IPS DF 6.9 (cell line): ENCODE measurements around the gene EFCAB12.

Experiments
- DNase-seq: peaks from one replicate; pipeline ENCODE4 v3.0.0-alpha.2; 2013; ENCODE audit warnings: low read depth, low spot score
- H3K27ac ChIP-seq: one replicate; pipeline ENCODE4 v1.5.1; 2013; ENCODE audit warnings: low read length, control low read depth
- H3K27me3 ChIP-seq: 2 replicates; pipeline ENCODE4 v1.6.1; 2013; ENCODE audit warnings: mild to moderate bottlenecking, low read length; ENCODE audit not compliant: control insufficient read depth, insufficient read depth
- H3K36me3 ChIP-seq: 2 replicates; pipeline ENCODE4 v1.6.1; 2013; ENCODE audit warnings: low read length; ENCODE audit not compliant: control insufficient read depth, insufficient read depth
- H3K4me1 ChIP-seq: 2 replicates; pipeline ENCODE4 v1.6.1; 2013; ENCODE audit warnings: low read length; ENCODE audit not compliant: control insufficient read depth, insufficient read depth
- H3K4me3 ChIP-seq: 2 replicates; pipeline ENCODE4 v1.5.1; 2013; ENCODE audit warnings: mild to moderate bottlenecking, low read length
- H3K9me3 ChIP-seq: 2 replicates; pipeline ENCODE4 v1.6.1; 2013; ENCODE audit warnings: low read length, inconsistent platforms; ENCODE audit not compliant: control insufficient read depth, insufficient read depth
- WGBS: extraction: QIAGEN DNeasy Blood & Tissue Kit; methylation state at CpG from one replicate; pipeline ENCODE4 v1.1.7; 2013; ENCODE audit warnings: mixed read lengths, missing lambda C conversion rate; ENCODE audit not compliant: insufficient read length, insufficient coverage; 5-methylcytosine and 5-hydroxymethylcytosine counted together

EFCAB12 gene

GRCh38 chr3:129445471-129445870, 17.0 kb upstream of the EFCAB12 start:
- Histone ChIP-seq H3K9me3 (no peaks in the 10 kb centered on the region), H3K27me3 (no peaks in the 10 kb centered on the region), H3K4me1 (peaks cover 5% of the 10 kb centered on the region; the same call in 1 of the 2 replicates), H3K4me3 (no peak overlapping the region), H3K36me3 (no peaks in the 10 kb centered on the region), H3K27ac (no peak overlapping the region)
- no peak for DNase-seq
- no CpG with 5 or more reads among the region's 3 CpGs for WGBS

DNA sequence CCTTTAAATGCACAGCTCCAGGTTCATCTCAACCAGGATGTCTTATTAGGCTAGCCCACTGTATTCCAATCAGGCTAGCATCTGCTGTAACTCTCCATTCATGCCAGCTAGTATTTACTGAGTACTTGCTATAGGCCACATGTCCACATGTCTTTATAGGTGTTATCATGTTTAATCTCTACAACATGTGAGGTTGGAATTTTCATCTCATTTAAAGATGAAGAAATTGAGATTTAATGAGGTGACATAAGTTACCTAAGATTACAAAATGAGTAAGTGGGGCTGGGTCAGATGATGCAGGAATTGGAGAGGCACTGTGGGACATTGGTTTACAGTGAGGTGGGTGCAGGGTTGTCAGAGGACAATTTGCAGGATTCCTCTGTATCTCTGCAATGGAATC, 14.5 kb upstream of the EFCAB12 start:
- H3K4me1 ChIP-seq = peaks cover 3% of the 10 kb centered on the region; the same call in 1 of the 2 replicates
- H3K27me3 ChIP-seq = no peaks in the 10 kb centered on the region
- H3K9me3 ChIP-seq = no peaks in the 10 kb centered on the region
- no peaks in the 10 kb centered on the region for H3K36me3 ChIP-seq
- H3K27ac ChIP-seq = no peak overlapping the region
- no peak for DNase-seq
- no peak overlapping the region for H3K4me3 ChIP-seq

GRCh38 chr3:129442486-129442885, 14.1 kb upstream of the EFCAB12 start:
- Histone ChIP-seq H3K27ac (no peak overlapping the region), H3K4me1 (peaks cover 3% of the 10 kb centered on the region; the same call in 1 of the 2 replicates), H3K4me3 (no peak overlapping the region), H3K36me3 (peaks cover 2% of the 10 kb centered on the region; the same call in 1 of the 2 replicates), H3K9me3 (no peaks in the 10 kb centered on the region), H3K27me3 (no peaks in the 10 kb centered on the region)
- no peak for DNase-seq
- no CpG with 5 or more reads among the region's 2 CpGs for WGBS

- Histone ChIP-seq H3K9me3 (no peaks in the 10 kb centered on the region), H3K27me3 (no peaks in the 10 kb centered on the region), H3K4me1 (peaks cover 2% of the 10 kb centered on the region; the same call in 1 of the 2 replicates), H3K27ac (no peak overlapping the region), H3K36me3 (peaks cover 2% of the 10 kb centered on the region; the same call in 1 of the 2 replicates), H3K4me3 (no peak overlapping the region)
- DNase-seq = no peak
- no CpG with 5 or more reads among the region's 4 CpGs for WGBS
These were observed 13.3 kb upstream of the EFCAB12 start for GRCh38 chr3:129441782-129442181.

DNA sequence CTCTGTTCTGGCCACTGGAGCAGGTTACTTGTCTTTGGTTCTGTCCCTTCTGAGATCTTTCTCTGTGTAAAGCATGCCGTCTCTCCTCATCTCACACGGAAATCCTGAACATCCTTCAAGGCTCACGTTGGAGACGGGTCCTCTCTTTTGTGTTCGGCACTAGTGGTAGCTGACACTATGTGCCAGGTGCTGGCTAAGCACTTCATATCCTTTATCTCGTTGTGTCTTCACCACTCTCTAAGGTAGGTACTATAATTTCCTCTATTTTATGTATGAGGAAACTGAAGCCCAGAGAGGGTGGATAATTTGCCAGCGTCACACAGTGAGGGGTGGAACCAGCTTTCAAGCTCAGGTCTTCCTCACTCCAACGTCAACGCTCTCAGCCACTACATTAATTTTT, 12.8 kb upstream of the EFCAB12 start:
- Histone ChIP-seq H3K9me3 (no peaks in the 10 kb centered on the region), H3K36me3 (peaks cover 4% of the 10 kb centered on the region; the same call in 1 of the 2 replicates), H3K4me3 (no peak overlapping the region), H3K27me3 (no peaks in the 10 kb centered on the region), H3K4me1 (peaks cover 2% of the 10 kb centered on the region; the same call in 1 of the 2 replicates), H3K27ac (no peak overlapping the region)
- no peak for DNase-seq
- no CpG with 5 or more reads among the region's 9 CpGs for WGBS

DNA sequence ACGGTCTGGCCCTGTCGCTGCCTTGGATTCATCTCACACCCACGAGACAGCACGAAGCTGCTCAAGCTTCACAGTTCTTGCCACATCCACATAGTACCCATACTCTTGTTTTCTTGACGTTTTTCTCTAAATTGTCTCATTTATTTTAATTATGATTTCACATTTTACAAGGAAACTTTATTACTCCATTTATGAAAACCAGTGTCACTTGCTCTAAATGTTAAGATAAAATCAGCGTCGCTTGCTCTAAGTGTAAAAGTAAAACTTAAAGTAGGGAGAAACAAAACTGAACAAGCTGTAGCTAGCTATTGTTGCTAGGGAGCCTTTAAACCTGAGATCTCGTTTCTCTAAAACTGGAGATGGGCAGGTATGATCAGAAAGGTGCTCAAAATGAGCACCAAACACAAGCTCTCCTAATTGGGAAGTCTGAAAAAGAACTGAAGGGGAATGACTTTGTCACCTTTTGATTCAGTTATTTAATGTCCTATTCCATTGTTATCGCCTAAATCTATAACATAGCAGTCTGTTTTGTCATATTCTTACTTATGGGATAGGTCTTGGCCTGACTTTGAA, 12.3 kb upstream of the EFCAB12 start:
- peaks cover 2% of the 10 kb centered on the region; the same call in 1 of the 2 replicates for H3K4me1 ChIP-seq
- no CpG with 5 or more reads among the region's 9 CpGs for WGBS
- no peak overlapping the region for H3K27ac ChIP-seq
- peaks cover 7% of the 10 kb centered on the region; the same call in 1 of the 2 replicates for H3K36me3 ChIP-seq
- H3K9me3 ChIP-seq = no peaks in the 10 kb centered on the region
- H3K4me3 ChIP-seq = peak overlapping the region; percentile 76
- no peaks in the 10 kb centered on the region for H3K27me3 ChIP-seq
- DNase-seq = no peak

DNA sequence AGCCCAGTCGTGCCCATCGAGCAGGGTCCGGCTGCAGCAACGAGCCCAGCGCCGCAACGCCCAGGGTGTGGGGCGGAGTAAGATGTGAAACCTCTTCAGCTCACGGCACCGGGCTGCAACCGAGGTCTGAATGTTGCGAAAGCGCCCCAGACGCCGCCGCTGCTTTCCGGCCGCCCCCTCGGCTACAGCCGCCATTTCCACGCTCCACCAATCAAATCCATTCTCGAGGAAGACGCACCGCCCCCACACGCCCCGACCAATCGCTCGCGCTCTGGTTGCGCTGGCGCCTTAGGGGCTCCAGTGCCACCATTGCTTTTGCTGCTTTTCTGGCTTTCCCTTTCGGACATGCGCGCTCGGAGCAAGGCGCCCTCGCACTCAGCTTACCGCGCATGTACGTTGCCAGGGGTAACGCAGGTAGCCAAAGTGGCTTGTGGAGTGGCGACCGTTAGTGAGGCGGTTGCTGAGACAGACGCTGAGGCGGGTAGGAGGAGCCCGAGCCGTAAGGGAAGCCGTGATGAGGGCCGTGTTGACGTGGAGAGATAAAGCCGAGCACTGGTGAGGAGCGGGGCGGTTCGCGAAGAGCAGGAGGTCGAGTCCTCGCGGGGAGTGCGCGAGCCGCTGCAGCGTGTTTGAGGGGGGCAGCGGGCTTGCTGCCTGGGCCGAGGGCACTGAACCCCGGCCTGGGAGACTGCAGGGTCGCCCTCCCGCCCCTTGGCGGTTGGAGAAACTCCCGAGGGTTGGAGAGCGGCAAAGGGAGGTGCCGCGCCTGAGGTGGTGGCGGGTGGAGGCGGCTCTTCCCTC, 11.6 kb upstream of the EFCAB12 start, which contains the start of the genes IFT122 and MBD4:
TSS of gene IFT122 (plus strand) at position 408 of the 801 bp plus-strand sequence. CDS start at position 515, 107 bp downstream.
TSS of gene MBD4 (minus strand) at position 132 of the 801 bp plus-strand sequence. CDS start at position 17, 115 bp downstream.
- H3K4me3 ChIP-seq = peak within 1 kb of the TSS; percentile 77
- peaks cover 7% of the 10 kb centered on the region; the same call in 1 of the 2 replicates for H3K36me3 ChIP-seq
- no peaks in the 10 kb centered on the region for H3K9me3 ChIP-seq
- H3K27me3 ChIP-seq = no peaks in the 10 kb centered on the region
- H3K27ac ChIP-seq = no peak within 1 kb of the TSS
- WGBS = no CpG with 5 or more reads among the region's 75 CpGs
- peak; percentile 98 for DNase-seq
- H3K4me1 ChIP-seq = peaks cover 2% of the 10 kb centered on the region; the same call in 1 of the 2 replicates

GRCh38 chr3:129439226-129439816, 10.9 kb upstream of the EFCAB12 start:
- no peaks in the 10 kb centered on the region for H3K9me3 ChIP-seq
- H3K27me3 ChIP-seq = no peaks in the 10 kb centered on the region
- WGBS = no CpG with 5 or more reads among the region's 17 CpGs
- peak overlapping the region; percentile 77 for H3K4me3 ChIP-seq
- no peak overlapping the region for H3K27ac ChIP-seq
- H3K4me1 ChIP-seq = peaks cover 2% of the 10 kb centered on the region; the same call in 1 of the 2 replicates
- no peak for DNase-seq
- H3K36me3 ChIP-seq = peaks cover 7% of the 10 kb centered on the region; the same call in 1 of the 2 replicates

DNA sequence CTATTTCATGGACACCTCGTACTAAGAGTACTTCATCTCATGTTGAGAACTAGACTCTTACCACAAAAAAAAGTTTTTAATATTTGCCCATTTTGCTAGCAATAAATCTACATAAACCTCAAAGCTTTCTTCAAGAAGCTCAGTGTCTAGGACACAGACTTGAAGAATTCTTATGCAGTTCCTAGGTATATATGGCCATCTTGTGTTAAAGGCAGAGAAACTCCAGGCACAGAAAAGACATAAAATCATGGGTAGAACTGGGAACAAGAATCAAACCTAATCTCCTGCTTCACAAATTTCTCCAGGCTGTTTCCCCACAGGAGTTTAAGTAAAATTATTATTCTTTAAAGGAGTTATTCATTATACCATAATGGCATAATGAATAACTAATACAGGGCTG, 6.9 kb upstream of the EFCAB12 start:
- no peak overlapping the region for H3K27ac ChIP-seq
- H3K27me3 ChIP-seq = no peaks in the 10 kb centered on the region
- no CpG with 5 or more reads among the region's 1 CpG for WGBS
- H3K4me1 ChIP-seq = no peaks in the 10 kb centered on the region
- no peak overlapping the region for H3K4me3 ChIP-seq
- H3K9me3 ChIP-seq = no peaks in the 10 kb centered on the region
- peaks cover 22% of the 10 kb centered on the region; the same call in 1 of the 2 replicates for H3K36me3 ChIP-seq
- DNase-seq = no peak

GRCh38 chr3:129434140-129434539, 5.7 kb upstream of the EFCAB12 start:
- DNase-seq = no peak
- 100% methylated on average over 1 of the region's 1 CpG for WGBS
- Histone ChIP-seq H3K27ac (no peak overlapping the region), H3K9me3 (no peaks in the 10 kb centered on the region), H3K4me1 (peaks cover 1% of the 10 kb centered on the region; the same call in 1 of the 2 replicates), H3K27me3 (no peaks in the 10 kb centered on the region), H3K4me3 (no peak overlapping the region), H3K36me3 (peaks cover 22% of the 10 kb centered on the region; the same call in 1 of the 2 replicates)
